ENCODE measurements around the gene GABRD. TPM values are rescaled to one million over a fixed set of nuclear protein-coding genes. Genes with fewer than 3 reads are reported as not detected.

The GABRD gene
- total RNA-seq, 6 experiments from 2014 or later: 0.55 TPM; not detected in 5

DNA sequence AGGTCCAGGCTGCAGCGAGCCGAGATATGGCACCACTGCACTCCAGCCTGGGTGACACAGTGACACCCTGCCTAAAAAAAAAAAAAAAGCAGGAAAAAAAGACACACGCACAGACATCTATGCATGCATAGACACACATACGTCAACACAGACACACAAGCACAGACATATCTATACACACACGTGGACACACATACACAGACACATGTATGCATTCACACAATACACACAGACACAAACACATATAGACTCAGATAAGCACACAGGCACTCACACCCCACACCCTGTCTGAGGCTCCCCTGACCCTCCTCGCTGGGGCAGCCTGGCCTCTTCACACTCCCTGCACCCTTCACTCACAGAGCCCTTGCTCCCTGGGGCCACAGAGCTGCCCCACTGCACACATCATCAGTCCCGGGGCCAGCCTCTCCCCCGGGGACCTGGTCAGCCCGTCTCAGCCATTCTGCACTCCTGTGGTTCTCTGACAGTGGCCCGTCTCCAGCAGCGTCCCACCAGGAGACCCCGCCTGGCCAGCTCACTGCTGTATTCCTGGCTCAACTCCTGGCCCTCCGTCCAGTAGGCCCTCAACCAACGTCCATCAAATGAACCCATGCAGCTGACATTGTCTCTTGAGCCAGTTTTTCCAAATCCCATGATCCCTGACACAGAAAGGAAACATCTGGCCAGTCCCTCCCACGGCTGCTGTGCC is 26.5 kb downstream of the GABRD start:
- H3K27me3 ChIP-seq: no peaks in the 10 kb centered on the region
- H3K36me3 ChIP-seq: no peaks in the 10 kb centered on the region
- TF ChIP-seq, protein P1, sequence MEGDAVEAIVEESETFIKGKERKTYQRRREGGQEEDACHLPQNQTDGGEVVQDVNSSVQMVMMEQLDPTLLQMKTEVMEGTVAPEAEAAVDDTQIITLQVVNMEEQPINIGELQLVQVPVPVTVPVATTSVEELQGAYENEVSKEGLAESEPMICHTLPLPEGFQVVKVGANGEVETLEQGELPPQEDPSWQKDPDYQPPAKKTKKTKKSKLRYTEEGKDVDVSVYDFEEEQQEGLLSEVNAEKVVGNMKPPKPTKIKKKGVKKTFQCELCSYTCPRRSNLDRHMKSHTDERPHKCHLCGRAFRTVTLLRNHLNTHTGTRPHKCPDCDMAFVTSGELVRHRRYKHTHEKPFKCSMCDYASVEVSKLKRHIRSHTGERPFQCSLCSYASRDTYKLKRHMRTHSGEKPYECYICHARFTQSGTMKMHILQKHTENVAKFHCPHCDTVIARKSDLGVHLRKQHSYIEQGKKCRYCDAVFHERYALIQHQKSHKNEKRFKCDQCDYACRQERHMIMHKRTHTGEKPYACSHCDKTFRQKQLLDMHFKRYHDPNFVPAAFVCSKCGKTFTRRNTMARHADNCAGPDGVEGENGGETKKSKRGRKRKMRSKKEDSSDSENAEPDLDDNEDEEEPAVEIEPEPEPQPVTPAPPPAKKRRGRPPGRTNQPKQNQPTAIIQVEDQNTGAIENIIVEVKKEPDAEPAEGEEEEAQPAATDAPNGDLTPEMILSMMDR (IDR thresholded peaks at IDR 0.05): no peak
- no peaks in the 10 kb centered on the region for H3K9me3 ChIP-seq
- ATAC-seq (no peak), DNase-seq (no peak)
- peaks cover 0 to 44% (median 8%) of the 10 kb centered on the region in 4 donors for H3K4me1 ChIP-seq
- no peak overlapping the region for H3K4me3 ChIP-seq
- no peak overlapping the region for H3K27ac ChIP-seq
- intact Hi-C loops (cut with DNase I): loop anchor here in 1 of 2 donors (5.0 kb wide), 1 partner anchor 98 kb away; no protein-coding TSS in a partner anchor
- 64% methylated on average over 10 of the region's 15 CpGs for whole genome bisulfite sequencing (ENCODE audit: insufficient coverage, low coverage, low lambda C conversion rate, missing lambda C conversion rate)

- 11% methylated on average over 11 of the region's 20 CpGs for WGBS (ENCODE audit: insufficient coverage, low coverage, low lambda C conversion rate, missing lambda C conversion rate)
- no peaks in the 10 kb centered on the region for H3K36me3 ChIP-seq
- intact Hi-C loops (cut with DNase I): loop anchor here in 1 of 2 donors (5.0 kb wide), 1 partner anchor 99 kb away; no protein-coding TSS in a partner anchor
- H3K4me1 ChIP-seq: peaks cover 0 to 44% (median 8%) of the 10 kb centered on the region in 4 donors
- ATAC-seq: peak; percentile 58 to 67 (median 66)
- H3K27ac ChIP-seq: peak overlapping the region in 2 of 3 donors; percentile 78 to 90
- peak overlapping the region; percentile 25 to 51 (median 42) for H3K4me3 ChIP-seq
- no peaks in the 10 kb centered on the region for H3K27me3 ChIP-seq
- H3K9me3 ChIP-seq: no peaks in the 10 kb centered on the region
- peak; percentile 88 to 91 (median 91) for DNase-seq
- TF ChIP-seq, protein P1 (IDR thresholded peaks at IDR 0.05): peak; percentile 68 to 94 (median 89)
- TF ChIP-seq POLR2A (IDR thresholded peaks at IDR 0.05): no peak
Observed at GRCh38 chr1:2046174-2046917, 27.2 kb downstream of the GABRD start.

GRCh38 chr1:2046953-2047748 is 28.0 kb downstream of the GABRD start:
- Histone ChIP-seq H3K36me3 (no peaks in the 10 kb centered on the region), H3K4me3 (peak overlapping the region; percentile 25 to 51 (median 42)), H3K27me3 (no peaks in the 10 kb centered on the region), H3K27ac (peak overlapping the region in 2 of 3 donors; percentile 78 to 90), H3K9me3 (no peaks in the 10 kb centered on the region), H3K4me1 (peaks cover 0 to 44% (median 8%) of the 10 kb centered on the region in 4 donors)
- intact Hi-C loops (cut with DNase I): loop anchor here in 1 of 2 donors (5.0 kb wide), 1 partner anchor 100 kb away; no protein-coding TSS in a partner anchor
- ATAC-seq (peak; percentile 70 to 81 (median 75)), DNase-seq (peak; percentile 83 to 94 (median 94))
- WGBS (ENCODE audit: insufficient coverage, low coverage, low lambda C conversion rate, missing lambda C conversion rate): 23% methylated on average over 8 of the region's 25 CpGs
- peak; percentile 38 for TF ChIP-seq POLR2A (IDR thresholded peaks at IDR 0.05)
- TF ChIP-seq, protein P1 (IDR thresholded peaks at IDR 0.05): peak in 1 of 4 donors; percentile 5

All from right lobe of liver (tissue), 6 donors.